OCI-LY3 (cell line): ENCODE results near the gene SETBP1.

Source experiments
- EZH2phosphoT487 ChIP-seq: fragments of 200-600 bp; shearing (Covaris generic); IDR thresholded peaks from 2 replicates; pipeline ENCODE4 v1.6.1; 2018; ENCODE audit warnings: antibody characterized with exemption, mixed run types, low read depth
- TF ChIP-seq, protein P1 (sequence below): fragments of 200-600, 300-600 bp; sonication (generic); IDR thresholded peaks from 2 replicates; pipeline ENCODE4 v1.5.1; 2014; ENCODE audit warnings: antibody characterized with exemption, low read length, low read depth

DNA sequence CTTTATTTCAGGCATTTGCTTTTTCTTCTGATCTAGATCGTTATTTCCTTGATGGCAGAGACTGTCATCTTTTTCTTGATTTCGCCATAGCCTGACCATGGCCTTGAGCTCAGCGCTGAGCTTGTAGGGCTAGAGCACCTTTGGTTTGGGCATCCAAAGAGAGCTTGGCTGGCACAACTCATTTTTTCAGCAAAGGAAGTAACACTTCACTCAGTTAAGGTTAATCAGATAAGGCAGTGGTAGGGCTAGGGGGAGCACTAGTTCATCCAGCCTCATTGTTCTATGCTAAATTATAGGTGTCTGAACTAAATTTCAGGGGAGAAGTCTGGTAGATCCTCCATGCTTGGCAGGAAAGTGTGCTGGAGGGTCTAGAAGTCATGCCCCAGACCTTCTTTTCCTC, 125.0 kb downstream of the SETBP1 start:
- TF ChIP-seq, protein P1, sequence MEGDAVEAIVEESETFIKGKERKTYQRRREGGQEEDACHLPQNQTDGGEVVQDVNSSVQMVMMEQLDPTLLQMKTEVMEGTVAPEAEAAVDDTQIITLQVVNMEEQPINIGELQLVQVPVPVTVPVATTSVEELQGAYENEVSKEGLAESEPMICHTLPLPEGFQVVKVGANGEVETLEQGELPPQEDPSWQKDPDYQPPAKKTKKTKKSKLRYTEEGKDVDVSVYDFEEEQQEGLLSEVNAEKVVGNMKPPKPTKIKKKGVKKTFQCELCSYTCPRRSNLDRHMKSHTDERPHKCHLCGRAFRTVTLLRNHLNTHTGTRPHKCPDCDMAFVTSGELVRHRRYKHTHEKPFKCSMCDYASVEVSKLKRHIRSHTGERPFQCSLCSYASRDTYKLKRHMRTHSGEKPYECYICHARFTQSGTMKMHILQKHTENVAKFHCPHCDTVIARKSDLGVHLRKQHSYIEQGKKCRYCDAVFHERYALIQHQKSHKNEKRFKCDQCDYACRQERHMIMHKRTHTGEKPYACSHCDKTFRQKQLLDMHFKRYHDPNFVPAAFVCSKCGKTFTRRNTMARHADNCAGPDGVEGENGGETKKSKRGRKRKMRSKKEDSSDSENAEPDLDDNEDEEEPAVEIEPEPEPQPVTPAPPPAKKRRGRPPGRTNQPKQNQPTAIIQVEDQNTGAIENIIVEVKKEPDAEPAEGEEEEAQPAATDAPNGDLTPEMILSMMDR: peak; percentile 45
- no peak for TF ChIP-seq EZH2phosphoT487
